ENCODE data around the gene SLC25A33.
A peak's percentile ranks its signal among the peaks of the same experiment; 100 is the strongest.

DNA sequence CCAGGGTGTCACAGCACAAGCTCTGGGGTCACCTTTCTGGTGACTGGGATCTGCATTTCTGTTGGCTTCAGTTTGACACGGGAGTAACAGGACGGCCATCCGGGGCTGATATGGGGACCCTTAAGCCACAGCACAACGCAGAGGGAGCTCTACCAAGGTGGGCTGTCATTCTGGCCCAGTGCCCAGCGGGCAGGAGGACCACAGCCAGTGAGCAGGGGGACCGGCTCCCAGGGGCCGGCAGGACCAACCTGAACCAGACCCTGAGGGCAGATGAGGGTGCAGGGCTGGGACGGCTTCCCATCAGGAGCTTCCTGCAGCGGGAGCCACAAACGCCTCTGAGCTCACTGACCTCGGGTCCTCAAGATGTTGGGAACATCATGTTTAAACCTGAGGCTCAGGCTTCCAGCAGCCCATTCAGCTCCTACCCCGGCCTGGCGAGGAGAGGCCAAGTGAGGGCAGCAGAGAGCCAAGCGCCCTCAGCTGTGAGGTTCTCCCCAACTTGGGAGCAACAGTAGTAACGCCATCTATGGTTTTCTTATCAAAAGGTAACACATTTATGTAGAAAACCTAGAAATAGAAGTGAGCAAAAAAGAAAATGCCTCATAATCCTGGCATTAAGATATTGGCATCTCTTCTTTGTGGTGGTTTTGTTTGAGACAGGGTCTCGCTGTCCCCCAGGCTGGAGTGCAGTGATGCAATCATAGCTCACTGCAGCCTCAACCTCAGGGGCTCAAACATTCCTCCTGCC is 76.2 kb downstream of the SLC25A33 start:
- TF ChIP-seq CTCF (IDR thresholded peaks at IDR 0.05 in 4 of 5, conservative IDR thresholded peaks at IDR 0.05 in 1 of 5): peak in 3 of 5 experiments; percentile 24 to 57 (median 37)
- no peak for TF ChIP-seq POLR2A (IDR thresholded peaks at IDR 0.05)
